Brain microvascular endothelial cell (primary cell): ENCODE measurements around the gene PILRA.
"Not testable (repeated sequence)": the region's sequence is repeated elsewhere in the genome, so short reads cannot be mapped to it uniquely, and the experiment has no call there.

Experiments
- DNase-seq: peaks from one replicate; pipeline ENCODE4 v3.0.0-alpha.2; 2020
- H3K27ac ChIP-seq: fragments of 250-450 bp; sonication (Bioruptor Pico); 2 replicates; pipeline ENCODE4 v1.5.1; 2020; ENCODE audit warnings: mild to moderate bottlenecking, moderate library complexity
- H3K27me3 ChIP-seq: fragments of 250-450 bp; sonication (Bioruptor Pico); replicated peaks from 2 replicates; pipeline ENCODE4 v1.5.1; 2020; ENCODE audit warnings: mild to moderate bottlenecking
- H3K36me3 ChIP-seq: fragments of 250-450 bp; sonication (Bioruptor Pico); replicated peaks from 2 replicates; pipeline ENCODE4 v1.5.1; 2020; ENCODE audit warnings: mild to moderate bottlenecking
- H3K4me3 ChIP-seq: 2 replicates; pipeline ENCODE4 v1.5.1; 2011; ENCODE audit warnings: low read depth, mild to moderate bottlenecking, control low read depth, low read length, moderate library complexity
- in situ Hi-C: cut with HindIII; loops from 2 replicates; pipeline ENCODE4 v1.10.0; 2017; ENCODE audit warnings: low sequenced_read_pairs, low pct_ligation_motif_present
- TF ChIP-seq, protein P1 (sequence below): IDR thresholded peaks from 2 replicates; pipeline ENCODE4 v1.5.1; 2011; ENCODE audit warnings: low read depth, mild to moderate bottlenecking, moderate library complexity, low read length, control low read depth, inconsistent platforms; ENCODE audit errors: missing control alignments

PILRA gene

DNA sequence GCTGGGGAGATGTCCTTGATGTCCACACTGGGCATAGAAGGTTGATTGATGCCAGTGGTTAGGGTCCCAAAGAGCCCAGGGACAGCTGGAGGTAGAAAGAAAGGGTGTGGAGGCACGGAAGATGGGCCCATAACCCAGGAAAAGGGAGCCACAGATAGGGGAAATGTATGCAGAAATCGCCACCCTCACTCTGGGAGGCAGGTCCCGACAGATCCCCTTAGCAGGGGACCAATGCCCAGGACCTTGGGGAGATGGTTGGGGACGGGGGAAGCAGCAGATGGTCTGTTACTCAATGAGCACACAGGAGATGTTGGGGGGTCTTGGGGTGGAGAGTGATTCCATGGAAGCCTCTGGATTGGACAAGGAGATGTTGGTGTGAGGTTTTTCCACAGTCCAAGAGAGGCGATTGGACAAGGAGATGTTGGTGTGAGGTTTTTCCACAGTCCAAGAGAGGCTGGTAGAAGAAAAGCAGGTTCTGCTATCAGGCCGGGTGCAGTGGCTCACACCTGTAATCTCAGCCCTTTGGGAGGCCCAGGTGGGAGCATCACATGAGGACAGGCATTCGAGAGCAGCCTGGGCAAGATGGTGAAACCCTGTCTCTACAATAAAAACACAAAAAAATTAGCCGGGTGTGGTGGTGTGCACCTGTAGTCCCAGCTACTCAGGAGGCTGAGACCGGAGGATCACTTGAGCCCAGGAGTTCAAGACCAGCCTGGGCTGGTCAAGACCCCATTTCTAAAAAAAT, 70.0 kb downstream of the PILRA start:
- H3K27ac ChIP-seq = no peak overlapping the region
- H3K36me3 ChIP-seq = no peaks in the 10 kb centered on the region
- DNase-seq = no peak
- no peak overlapping the region for H3K4me3 ChIP-seq
- in situ Hi-C loops = no loop called here
- H3K27me3 ChIP-seq = no peaks in the 10 kb centered on the region
- TF ChIP-seq, protein P1, sequence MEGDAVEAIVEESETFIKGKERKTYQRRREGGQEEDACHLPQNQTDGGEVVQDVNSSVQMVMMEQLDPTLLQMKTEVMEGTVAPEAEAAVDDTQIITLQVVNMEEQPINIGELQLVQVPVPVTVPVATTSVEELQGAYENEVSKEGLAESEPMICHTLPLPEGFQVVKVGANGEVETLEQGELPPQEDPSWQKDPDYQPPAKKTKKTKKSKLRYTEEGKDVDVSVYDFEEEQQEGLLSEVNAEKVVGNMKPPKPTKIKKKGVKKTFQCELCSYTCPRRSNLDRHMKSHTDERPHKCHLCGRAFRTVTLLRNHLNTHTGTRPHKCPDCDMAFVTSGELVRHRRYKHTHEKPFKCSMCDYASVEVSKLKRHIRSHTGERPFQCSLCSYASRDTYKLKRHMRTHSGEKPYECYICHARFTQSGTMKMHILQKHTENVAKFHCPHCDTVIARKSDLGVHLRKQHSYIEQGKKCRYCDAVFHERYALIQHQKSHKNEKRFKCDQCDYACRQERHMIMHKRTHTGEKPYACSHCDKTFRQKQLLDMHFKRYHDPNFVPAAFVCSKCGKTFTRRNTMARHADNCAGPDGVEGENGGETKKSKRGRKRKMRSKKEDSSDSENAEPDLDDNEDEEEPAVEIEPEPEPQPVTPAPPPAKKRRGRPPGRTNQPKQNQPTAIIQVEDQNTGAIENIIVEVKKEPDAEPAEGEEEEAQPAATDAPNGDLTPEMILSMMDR = no peak

DNA sequence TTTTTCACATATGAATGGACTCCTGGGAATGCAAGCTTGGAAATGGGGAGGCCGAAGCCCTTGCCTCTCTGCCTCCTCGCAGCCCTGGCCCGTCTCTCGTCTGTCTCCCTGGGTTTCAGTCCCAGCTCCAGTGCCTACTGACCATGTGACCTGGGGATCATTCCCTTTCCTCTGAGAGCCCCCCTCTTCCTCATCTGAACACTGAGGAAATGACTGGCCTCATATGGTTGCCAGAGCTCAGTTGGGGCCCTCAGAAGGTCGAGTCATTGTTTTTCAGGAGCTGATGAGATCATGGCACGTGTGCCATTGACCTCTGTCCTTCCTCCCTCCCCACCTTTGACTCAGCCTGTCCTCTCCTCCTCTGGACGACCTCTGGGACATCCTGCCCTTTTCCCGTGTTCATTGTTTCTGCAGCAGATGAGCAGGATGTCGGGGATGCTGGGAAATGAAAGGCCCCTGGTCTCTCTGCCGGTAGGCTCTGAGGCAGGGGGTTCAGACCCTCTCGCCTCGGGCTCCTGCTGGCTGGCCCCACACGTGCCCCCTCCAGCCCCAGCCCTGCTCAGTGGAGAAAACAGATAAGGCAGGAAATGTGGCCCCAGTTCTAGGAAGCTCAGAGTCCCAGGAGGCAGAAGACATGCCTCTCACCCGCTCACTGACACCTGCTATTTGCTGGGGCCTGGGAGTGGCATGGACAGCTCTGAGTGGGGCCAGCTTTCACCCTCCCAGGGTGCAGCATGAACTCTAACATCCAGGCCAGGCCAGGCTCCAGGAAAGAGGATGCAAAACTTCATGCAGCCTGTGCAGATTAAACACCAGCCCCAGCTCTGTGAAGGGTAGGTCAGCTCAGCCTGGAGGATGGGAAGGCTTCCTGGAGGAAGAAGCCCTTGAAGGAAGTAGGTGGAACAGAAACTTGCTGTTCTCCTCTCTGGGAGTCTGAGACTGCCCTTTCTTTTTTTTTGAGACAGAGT, 71.3 kb downstream of the PILRA start:
- in situ Hi-C loops = no loop called here
- no peaks in the 10 kb centered on the region for H3K36me3 ChIP-seq
- peak overlapping the region; percentile 33 for H3K27ac ChIP-seq
- DNase-seq = peak; percentile 38
- TF ChIP-seq, protein P1 = no peak
- H3K27me3 ChIP-seq = no peaks in the 10 kb centered on the region
- H3K4me3 ChIP-seq = no peak overlapping the region

DNA sequence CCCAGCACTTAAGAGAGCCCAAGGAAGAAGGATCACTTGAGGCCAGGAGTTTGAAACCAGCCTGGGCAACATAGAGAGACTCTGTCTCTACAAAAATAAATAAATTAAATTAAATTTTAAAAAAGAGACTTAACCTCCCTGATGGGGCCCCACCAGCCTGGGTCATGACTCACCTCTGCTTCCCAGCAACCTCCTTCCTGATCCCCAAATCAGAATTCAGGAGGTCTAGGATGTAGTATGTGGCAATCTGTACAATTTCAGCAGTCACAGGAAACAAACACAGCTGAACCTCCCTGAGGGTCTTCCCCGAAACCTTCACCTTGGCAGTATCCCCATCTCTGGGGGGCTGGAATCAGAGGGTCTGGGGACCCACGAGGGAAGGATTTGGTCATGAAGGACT, 72.8 kb downstream of the PILRA start:
- H3K36me3 ChIP-seq = no peaks in the 10 kb centered on the region
- in situ Hi-C loops = no loop called here
- TF ChIP-seq, protein P1 = no peak
- no peak for DNase-seq
- no peak overlapping the region for H3K27ac ChIP-seq
- H3K4me3 ChIP-seq = no peak overlapping the region
- H3K27me3 ChIP-seq = no peaks in the 10 kb centered on the region

DNA sequence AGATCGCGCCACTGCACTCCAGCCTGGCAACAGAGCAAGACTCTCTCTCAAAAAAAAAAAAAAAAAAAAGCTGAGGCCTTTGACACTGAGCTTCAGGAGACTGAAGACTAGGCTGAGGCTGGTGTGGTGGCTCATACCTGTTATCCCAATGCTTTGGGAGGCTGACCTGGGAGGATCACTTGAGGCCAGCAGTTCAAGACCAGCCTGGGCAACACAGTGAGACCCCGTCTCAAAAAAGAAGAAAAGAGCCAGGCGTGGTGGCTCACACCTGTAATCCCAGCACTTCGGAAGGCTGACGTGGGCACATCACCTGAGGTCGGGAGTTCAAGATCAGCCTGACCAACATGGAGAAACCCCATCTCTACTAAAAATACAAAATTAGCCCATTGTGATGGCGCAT, 74.1 kb downstream of the PILRA start:
- H3K27ac ChIP-seq, DNase-seq, in situ Hi-C loops, H3K4me3 ChIP-seq, H3K36me3 ChIP-seq, H3K27me3 ChIP-seq: not testable (repeated sequence)

DNA sequence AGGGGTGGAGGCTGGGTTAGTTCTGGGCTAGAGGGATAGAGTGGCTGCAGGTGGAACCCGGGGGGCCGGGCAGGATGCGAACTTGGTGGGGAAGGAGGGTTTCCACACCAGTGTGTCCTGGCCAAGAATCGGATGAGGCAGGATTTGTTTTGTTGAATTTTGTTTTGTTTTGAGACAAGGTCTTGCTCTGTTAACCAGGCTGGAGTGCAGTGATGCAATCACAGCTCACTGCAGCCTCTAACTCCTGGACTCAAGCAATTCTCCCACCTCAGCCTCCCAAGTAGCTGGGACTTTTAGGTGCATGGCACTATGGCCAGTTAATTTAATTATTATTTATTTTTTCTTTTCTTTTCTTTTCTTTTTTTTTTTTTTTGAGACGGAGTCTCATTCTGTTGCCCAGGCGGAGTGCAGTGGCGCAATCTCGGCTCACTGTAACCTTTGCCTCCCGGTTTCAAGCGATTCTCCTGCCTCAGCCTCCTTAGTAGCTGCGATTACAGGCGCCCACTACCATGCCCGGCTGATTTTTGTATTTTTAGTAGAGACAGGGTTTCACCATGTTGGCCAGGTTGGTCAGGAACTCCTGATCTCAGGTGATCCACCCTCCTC, 76.0 kb downstream of the PILRA start:
- Histone ChIP-seq H3K27ac (no peak overlapping the region), H3K27me3 (no peaks in the 10 kb centered on the region), H3K4me3 (no peak overlapping the region), H3K36me3 (no peaks in the 10 kb centered on the region)
- in situ Hi-C loops = no loop called here
- TF ChIP-seq, protein P1 = no peak
- DNase-seq = no peak
